Transverse colon (tissue), 4 donors: Measurements from ENCODE around the gene GSK3B. TPM values are rescaled to one million over a fixed set of nuclear protein-coding genes. Genes with fewer than 3 reads are reported as not detected.

Experiments used
- DNase-seq: peaks from one replicate; pipeline ENCODE4 v3.0.0-alpha.2; 2019
- H3K27ac ChIP-seq, 4 donors: fragments of 200-600 bp; sonication (generic); 2 replicates each; pipeline ENCODE4 v1.5.1; 2016 to 2018; ENCODE audit warnings: inconsistent platforms in 4 of 4
- H3K27me3 ChIP-seq: fragments of 200-600 bp; sonication (generic); 2 replicates; pipeline ENCODE4 v1.5.1; 2017; ENCODE audit warnings: inconsistent platforms
- H3K36me3 ChIP-seq, 4 donors: fragments of 200-600 bp; sonication (generic); 2 replicates each; pipeline ENCODE4 v1.5.1; 2017 to 2019; ENCODE audit warnings: inconsistent platforms in 4 of 4
- H3K4me1 ChIP-seq, 4 donors: fragments of 200-600 bp; sonication (generic); 2 replicates each; pipeline ENCODE4 v1.5.1; 2017 to 2020; ENCODE audit warnings: inconsistent platforms in 4 of 4
- H3K4me3 ChIP-seq, 4 donors: fragments of 200-600 bp; sonication (generic); 1 replicate in 1 of 4; 2 replicates in 3 of 4; pipeline versions ENCODE4 v1.5.1 to v1.6.1; 2017 to 2019; ENCODE audit warnings: inconsistent platforms in 4 of 4
- H3K9me3 ChIP-seq, 2 donors: fragments of 200-600 bp; sonication (generic); 2 replicates each; pipeline ENCODE4 v1.5.1; 2017 to 2019; ENCODE audit warnings: inconsistent platforms in 2 of 2
- CTCF ChIP-seq, 5 experiments: fragments of 200-600 bp in 3 of 5; fragments of 450-650 bp in 2 of 5; sonication (generic) in 3 of 5; IDR thresholded peaks; 1 replicate in 2 of 5; 2 replicates in 3 of 5; pipeline ENCODE4 v1.5.1; 2016 to 2017; ENCODE audit warnings: antibody characterized with exemption in 5 of 5, inconsistent platforms in 3 of 5, mild to moderate bottlenecking in 2 of 5, moderate library complexity in 1 of 5
- EP300 ChIP-seq: sonication (generic); formaldehyde crosslinking; IDR thresholded peaks from one replicate; pipeline ENCODE4 v1.6.1; 2017; ENCODE audit warnings: antibody characterized with exemption, low read depth
- POLR2A ChIP-seq: fragments of 450-650 bp; IDR thresholded peaks from one replicate; pipeline ENCODE4 v1.6.1; 2016; ENCODE audit warnings: antibody characterized with exemption, mild to moderate bottlenecking, moderate library complexity
- POLR2AphosphoS5 ChIP-seq, 3 donors: sonication (generic); formaldehyde crosslinking; IDR thresholded peaks; one replicate each; pipeline ENCODE4 v1.6.1; 2016; ENCODE audit warnings: antibody characterized with exemption in 3 of 3
- WGBS, 2 donors: methylation state at CpG; one replicate each; pipeline ENCODE4 v1.1.5; 2018; ENCODE audit warnings: low coverage in 1 of 2; 5-methylcytosine and 5-hydroxymethylcytosine counted together
- in situ Hi-C, 4 donors: fragments of 200-750 bp; cut with MboI; loops; one replicate each; pipeline versions ENCODE4 v1.15.0 to v1.15.1; 2017; ENCODE audit warnings: low sequenced_read_pairs in 3 of 4, low pct_ligation_motif_present in 1 of 4, low pct_unique_long_range_greater_than_20kb in 1 of 4
- intact Hi-C: fragments of 100-400 bp; cut with DNase I; formaldehyde crosslinking; loops from one replicate; pipeline ENCODE4 v1.15.1; 2023; ENCODE audit warnings: low total_unique reads
- total RNA-seq, 4 donors: library from RNA; depleted of rRNA; stranded (reverse); fragments of >200 nt; gene quantifications; one replicate each; pipeline ENCODE4 v1.1.0, GENCODE V29; 2016

The GSK3B gene
- total RNA-seq, 4 donors from 2014 or later = 14.7 to 35.9 (median 24.2) TPM

DNA sequence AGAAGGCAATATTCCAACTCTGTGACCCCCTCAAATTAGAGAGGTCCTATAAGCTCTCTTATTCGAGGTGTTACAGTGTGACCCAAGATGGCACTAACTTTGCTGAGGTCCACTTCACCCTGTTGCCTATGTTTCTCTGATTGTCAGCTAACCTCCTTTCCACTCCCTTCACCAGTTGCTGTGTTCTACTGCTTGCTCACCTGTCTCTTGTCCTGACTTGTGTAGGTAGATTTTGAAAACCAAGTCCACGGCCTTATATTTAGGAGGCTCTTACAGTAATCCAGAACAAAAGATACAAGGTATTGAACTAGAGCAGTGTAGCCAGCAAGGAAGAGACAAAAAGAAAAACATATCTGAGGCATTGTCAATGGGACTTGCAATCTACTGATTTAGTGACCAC, 20.1 kb upstream of the GSK3B start:
- intact Hi-C loops = no loop called here
- peaks cover 4 to 5% of the 10 kb centered on the region in 2 donors for H3K9me3 ChIP-seq
- H3K27me3 ChIP-seq = no peaks in the 10 kb centered on the region
- in situ Hi-C loops = no loop called here
- H3K36me3 ChIP-seq = no peaks in the 10 kb centered on the region
- H3K4me1 ChIP-seq = no peaks in the 10 kb centered on the region
- no peak for DNase-seq
- H3K27ac ChIP-seq = no peak overlapping the region
- H3K4me3 ChIP-seq = no peak overlapping the region
- TF ChIP-seq CTCF (IDR thresholded peaks at IDR 0.05) (no peak), POLR2A (no peak), POLR2AphosphoS5 (IDR thresholded peaks at IDR 0.05) (no peak), EP300 (no peak)
- 99% methylated on average over 2 of the region's 2 CpGs; no CpG with 5 or more reads in 1 of the 2 donors for WGBS, 2 donors

DNA sequence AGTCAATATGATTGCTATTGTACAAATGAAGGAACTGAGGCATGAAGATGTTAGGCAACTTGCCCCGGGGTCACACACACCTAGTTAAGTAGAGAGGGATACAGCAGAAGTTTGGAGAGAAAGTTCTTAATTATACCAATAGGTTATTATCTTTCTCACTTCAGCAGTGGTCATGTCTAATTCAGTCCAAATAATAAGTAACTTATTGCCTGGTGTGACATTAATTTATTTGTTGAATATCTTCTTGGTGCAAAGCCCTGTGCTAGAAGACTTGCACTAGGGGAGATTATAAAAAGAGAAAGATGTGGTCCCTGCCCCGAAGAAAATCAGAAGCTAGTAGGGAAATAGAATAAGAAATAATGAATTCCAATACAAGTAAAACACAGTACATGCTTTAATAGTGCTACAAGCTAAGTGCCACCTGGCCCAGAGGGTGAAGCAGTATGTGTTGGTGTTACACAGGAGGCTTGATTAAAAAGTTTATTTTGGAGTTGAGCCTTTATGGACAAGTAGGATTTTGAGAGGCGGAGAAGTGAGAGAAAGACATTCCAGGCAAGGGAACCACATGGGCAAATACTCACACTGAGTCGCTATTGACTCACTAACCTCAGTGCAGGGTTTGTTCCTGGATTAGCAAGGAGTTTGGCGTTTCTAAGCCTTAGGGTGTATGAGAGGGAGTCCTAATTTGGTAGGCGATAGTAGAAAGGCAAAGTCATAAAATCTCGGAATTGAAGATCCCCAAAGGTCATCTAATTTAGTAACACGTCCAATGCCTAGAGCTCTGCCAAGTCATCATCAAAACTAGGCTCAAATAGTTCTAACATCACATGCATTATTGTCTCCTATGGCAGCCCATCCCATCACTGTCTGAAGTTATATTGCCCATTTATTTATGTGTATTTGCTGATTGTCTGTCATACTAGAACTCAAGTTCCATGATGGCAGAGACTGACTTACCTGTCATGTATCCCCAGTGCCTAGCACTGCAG, 19.2 kb upstream of the GSK3B start:
- intact Hi-C loops = no loop called here
- H3K27me3 ChIP-seq = no peaks in the 10 kb centered on the region
- 93% methylated on average over 5 to 7 of the region's 8 CpGs for WGBS, 2 donors
- in situ Hi-C loops = no loop called here
- no peak for DNase-seq
- H3K4me1 ChIP-seq = no peaks in the 10 kb centered on the region
- no peak overlapping the region for H3K4me3 ChIP-seq
- peaks cover 4 to 5% of the 10 kb centered on the region in 2 donors for H3K9me3 ChIP-seq
- no peak overlapping the region for H3K27ac ChIP-seq
- TF ChIP-seq CTCF (IDR thresholded peaks at IDR 0.05) = no peak
- TF ChIP-seq POLR2AphosphoS5 (IDR thresholded peaks at IDR 0.05) = no peak
- no peak for TF ChIP-seq EP300
- TF ChIP-seq POLR2A = no peak
- no peaks in the 10 kb centered on the region for H3K36me3 ChIP-seq

DNA sequence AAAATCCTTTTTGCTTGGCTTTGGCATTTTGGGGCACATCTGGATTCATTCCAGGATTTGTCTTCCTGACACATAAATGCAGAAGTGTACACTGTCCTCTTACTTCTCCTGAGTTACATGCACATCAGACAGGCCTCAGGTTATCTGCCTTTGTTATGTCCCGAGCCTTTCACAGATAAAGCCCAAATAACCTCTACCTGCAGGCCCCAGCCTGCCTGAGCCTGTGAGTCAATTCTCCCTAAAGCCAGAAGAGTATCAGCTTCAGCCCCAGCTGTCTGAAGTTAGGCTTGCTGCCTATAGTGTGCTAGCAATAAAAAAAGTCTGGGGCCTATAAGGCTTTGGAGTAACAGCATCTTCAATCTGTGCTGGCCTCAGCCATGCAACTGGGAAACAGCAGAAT, 17.7 kb upstream of the GSK3B start:
- no peak overlapping the region for H3K4me3 ChIP-seq
- no peak for DNase-seq
- 60 to 100% methylated on average over 1 of the region's 1 CpG for WGBS, 2 donors
- H3K4me1 ChIP-seq = no peaks in the 10 kb centered on the region
- TF ChIP-seq POLR2AphosphoS5 (IDR thresholded peaks at IDR 0.05) (no peak), POLR2A (no peak), EP300 (no peak), CTCF (IDR thresholded peaks at IDR 0.05) (no peak)
- intact Hi-C loops (no loop called here), in situ Hi-C loops (no loop called here)
- no peaks in the 10 kb centered on the region for H3K27me3 ChIP-seq
- no peak overlapping the region for H3K27ac ChIP-seq
- H3K36me3 ChIP-seq = no peaks in the 10 kb centered on the region
- peaks cover 4 to 5% of the 10 kb centered on the region in 2 donors for H3K9me3 ChIP-seq

DNA sequence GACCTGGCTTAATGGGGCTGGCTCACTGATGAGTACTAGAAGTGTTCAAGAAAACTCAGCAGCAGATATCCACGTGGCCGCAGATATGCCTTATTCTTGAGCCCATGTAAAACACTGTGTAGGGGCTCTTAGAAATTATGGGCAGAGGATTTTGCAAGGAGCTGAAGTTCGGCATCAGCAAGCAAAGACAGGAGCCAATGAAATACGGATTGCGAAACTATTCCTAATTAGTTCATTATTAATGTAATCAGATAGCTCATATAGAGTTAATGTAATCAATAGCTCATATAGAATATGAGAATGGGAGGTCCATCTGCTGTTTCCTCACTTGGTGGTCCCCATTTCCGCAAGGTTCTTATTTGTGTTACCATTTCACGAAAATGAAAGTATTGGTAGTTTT, 9.0 kb upstream of the GSK3B start:
- Histone ChIP-seq H3K27ac (no peak overlapping the region), H3K9me3 (no peaks in the 10 kb centered on the region), H3K36me3 (no peaks in the 10 kb centered on the region), H3K4me3 (no peak overlapping the region), H3K27me3 (no peaks in the 10 kb centered on the region), H3K4me1 (no peaks in the 10 kb centered on the region)
- in situ Hi-C loops (no loop called here), intact Hi-C loops (no loop called here)
- DNase-seq = no peak
- WGBS, 2 donors = 75 to 93% methylated on average over 5 to 7 of the region's 7 CpGs
- no peak for TF ChIP-seq EP300
- TF ChIP-seq POLR2A = no peak
- TF ChIP-seq POLR2AphosphoS5 (IDR thresholded peaks at IDR 0.05) = no peak
- TF ChIP-seq CTCF (IDR thresholded peaks at IDR 0.05) = no peak
